ENCODE measurements around the gene CDK19.
"Not testable (repeated sequence)": the region's sequence is repeated elsewhere in the genome, so short reads cannot be mapped to it uniquely, and the experiment has no call there.

CDK19 gene

DNA sequence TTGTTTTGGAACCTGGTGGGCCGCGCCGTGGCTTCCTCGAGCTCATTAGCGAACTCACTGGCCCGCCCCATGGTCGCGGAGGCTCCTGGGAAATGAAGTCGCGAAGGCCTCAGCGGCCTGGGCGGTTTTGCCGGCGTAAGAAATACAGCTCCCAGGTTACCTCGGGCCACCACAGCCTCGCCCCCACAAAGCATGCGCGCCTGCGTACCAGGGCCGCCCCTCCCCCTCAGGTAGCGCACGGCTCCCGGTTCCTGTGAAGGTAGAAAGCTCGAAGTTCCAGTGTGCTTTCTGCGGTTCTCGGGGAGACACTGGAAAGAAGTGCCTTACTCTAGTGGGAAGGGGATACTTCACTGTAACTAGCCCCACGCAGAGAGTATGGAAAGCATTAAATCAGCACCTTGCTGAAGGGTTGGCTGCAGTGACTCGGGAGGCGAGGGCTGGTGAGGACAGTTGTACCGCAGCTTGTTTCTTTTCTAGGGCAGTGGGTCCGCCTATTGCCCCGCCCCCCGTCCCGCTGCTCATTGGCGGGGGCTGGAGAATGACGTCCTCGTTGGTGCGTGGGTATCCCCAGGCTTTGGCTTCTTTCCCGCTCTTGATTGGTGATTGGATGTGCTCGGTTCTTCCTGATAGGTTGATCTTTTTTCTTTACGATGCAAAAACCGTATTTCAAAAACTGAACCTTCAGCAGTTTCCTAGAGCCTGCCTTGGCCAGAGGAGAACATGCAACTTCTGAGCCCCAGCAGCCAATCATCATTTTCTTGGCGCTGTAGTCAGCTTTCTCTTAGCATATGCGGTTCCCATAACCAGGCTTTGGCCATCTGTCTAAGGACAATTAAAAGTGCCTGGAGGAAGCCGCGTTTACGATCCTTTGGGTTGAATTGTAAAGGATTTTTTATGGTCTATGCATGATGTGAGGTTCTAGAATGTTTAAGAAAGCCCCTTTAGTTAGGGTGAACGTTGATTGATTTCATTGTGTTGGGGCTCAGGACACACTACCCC, at the start of gene CDK19:
Gene CDK19, minus strand, starts transcription at position 59 of the 999 bp plus-strand sequence. CDS start 333 bp downstream, outside the sequence.
- DNase-seq, result peak; percentile 97

DNA sequence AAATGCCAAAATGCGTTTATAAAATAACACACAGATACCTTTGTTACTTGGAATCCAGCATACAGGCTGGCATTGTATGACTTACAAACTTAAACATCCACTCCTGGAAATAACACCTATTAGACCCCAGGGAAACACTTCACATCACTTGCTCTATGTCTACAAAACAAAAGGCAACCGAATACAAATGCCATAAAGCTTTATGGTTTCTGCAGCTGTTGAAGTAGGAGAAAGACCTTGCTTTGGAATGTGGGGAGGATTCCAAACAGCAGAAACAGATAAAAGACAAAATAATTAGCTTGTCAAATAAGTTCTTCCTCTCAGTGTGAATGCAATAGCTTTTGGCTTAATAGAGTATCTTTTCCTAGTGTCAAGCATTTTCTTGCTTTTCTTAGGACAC, 49.6 kb upstream of the CDK19 start:
- no peak for DNase-seq

DNA sequence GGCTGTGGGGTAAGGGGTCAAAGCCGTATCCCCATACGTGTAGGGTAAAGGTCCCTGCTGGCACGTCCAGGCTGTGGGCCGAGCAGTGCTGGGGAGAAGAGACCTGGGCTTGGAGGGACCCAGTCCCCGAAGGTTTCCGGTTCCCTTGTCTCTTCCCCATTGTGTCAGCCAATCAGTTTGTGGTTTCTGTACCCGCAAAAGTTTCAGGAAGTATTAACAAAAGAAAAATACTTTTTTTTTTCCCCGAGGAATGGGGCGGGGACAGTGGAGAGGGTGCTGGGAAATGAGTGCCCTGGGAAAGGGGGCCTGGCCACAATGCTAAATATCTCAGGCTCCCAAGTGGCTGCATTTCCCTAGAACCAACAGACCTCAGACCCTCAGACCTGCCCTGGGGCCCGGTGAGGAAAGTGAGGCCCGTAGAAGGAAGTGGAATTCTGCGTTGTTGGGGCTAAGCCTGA, 44.1 kb upstream of the CDK19 start:
- no peak for DNase-seq

DNA sequence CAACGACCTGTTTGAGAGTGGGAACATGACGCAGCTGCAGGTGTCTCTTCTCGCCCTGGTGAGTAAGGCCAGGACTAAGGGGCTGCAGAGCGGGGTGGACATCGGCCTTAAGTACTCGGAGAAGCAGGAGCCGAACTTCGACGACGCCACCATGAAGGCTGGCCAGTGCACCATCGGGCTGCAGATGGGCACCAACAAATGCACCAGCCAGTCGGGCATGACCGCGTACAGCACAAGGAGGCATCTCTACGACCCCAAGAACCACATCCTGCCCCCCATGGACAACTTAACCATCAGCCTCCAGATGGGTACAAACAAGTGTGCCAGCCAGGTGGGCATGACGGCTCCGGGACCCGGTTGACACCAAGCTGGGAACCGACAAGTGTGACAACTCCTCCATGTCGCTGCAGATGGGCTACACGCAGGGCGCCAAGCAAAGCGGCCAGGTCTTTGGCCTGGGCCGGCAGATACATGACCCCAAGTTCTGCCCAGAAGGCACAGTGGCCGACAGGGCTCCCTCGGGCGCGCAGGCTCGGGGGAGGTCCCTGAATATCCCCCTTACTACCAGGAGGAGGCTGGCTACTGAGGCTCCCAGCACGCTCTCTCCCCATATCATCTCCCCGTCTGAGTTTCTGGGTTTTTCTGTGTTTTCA, 43.4 kb upstream of the CDK19 start:
- DNase-seq, result no peak

DNA sequence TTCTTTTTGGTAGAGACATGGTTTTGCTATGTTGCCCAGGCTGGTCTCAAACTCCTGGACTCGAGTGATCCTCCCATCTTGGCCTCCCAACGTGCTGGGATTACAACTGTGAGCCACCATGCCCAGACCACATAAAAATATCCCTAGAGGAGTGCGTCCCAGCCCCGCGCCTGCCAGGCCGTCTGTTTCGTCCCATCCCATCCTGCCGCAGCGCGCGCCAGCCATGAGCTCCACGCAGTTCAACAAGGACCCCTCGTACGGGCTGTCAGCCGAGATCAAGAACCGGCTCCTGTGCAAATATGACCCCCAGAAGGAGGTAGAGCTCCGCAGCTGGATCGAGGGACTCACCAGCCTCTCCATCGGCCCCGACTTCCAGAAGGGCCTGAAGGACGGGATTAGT, 42.7 kb upstream of the CDK19 start:
- DNase-seq, result no peak

DNA sequence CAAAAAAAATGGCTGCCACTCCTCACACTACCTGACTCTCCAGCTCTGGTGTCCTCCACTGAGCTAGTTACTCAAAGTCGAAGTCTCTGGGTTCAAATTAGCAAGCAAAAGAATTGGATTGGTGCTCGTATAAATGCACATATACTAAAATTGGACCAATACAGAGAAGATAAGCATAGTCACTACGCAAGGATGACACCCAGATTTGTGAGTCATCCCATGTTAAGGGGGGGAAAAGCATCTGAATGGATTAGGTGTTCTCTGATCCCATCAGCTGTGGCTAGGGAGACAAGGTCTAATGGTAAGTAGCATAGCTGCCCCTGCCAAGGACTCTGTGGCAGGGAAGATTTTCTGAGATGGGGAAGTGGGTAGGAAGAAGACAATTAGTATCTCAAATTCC, 41.0 kb upstream of the CDK19 start:
- DNase-seq, result no peak

DNA sequence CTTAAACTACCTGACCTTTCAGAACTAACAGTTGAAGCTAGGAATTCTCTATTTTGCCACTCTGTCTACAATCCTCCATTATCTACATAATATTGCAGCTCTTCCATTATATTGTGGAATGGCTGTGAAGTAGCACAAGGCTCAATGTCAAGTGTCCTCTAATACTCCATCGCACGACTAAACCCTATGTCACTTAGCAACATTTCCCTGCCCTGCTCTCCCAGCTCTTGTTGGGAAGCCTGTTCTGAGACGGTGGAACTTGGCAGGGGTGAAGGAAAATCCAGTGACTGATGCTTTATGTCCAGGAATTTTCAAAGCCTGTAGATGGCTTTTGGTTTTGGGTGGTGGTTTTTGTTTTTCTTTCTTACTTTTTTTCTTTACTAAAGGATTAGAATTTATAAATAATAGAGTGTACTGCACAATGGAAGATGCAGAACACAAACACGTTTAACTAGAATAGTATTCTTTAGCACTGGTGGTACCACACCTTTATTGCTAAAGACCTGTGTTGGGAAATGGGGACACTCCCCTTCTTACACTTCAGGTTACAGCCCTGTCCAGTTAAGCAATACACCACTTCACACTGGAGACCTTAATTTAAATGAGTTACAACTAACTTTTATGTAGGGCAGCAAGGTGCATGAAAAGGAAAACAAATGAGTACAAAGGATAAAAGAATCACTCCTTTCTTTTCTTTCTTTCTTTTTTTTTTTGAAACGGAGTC, 38.6 kb upstream of the CDK19 start:
- no peak for DNase-seq

DNA sequence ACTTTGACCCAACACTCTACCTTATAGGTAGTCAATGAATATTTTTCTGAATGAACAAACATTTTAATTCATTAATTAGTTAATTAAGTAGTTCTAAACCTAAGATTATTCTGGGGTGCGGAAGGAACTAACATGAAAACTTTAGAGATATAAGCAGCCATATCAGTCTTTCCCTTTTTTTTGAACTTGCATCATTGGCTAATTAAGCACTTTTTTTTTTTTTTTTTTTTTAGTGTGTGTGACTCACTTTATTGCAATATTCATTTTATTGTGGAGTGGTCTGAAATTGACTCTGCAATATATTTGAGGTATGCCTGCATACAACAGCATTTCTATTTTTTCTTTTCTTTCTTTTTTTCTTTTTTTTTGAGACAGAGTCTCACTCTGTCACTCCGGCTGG, 37.5 kb upstream of the CDK19 start:
- DNase-seq, result no peak

DNA sequence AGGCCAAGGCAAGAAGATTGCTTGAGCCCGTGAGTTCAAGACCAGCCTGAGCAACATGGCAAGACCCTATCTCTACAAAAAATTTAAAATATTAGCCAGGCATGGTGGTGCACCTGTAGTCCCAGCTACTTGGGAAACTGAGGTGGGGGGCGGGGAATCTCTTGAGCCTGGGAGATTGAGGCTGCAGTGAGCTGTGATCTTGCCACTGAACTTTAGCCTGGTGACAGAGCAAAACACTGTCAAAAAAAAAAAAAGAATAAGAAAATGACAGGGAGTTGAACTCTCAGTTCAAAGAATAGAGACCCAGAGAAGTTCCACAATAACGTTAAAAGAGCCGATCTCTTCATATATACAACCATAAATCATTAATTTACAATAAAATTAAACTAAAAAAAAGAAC, 34.5 kb upstream of the CDK19 start:
- DNase-seq, result no peak

DNA sequence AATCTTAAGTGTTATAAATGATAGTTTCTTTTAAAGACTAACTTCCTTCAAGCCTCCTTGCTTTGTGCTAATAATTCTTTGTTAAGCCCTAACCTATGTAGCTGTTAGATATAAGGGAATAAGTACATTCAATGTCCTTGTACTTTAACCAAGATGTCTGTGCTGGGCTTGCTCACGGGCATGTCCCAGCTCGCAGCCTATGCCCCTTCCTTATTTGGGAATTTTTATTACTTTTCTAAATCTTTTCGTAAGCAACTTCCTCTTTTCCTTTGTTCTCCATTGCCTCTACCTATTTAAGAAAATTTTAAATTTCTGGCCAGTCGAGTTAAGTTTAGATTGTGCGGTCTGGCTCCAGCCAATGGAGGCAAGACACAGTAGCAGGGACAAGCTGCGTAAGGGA, 26.0 kb upstream of the CDK19 start:
- no peak for DNase-seq

DNA sequence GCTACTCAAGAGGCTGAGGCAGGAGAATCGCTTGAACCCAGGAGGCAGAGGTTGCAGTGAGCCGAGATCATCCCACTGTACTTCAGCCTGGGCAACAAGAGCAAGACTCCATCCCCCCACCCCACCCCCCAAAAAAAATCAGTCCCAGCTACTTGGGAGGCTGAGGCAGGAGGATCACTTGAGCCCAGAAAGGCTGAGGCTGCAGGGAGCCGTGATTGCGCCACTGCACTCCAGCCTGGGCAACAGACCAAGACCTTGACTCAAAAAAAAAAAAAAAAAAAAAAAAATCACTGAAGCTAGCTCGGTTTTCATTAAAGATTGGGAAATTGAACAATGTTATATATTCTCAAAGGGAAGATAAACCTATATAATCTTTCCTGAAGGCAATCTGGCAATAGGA, 20.5 kb upstream of the CDK19 start:
- not testable (repeated sequence) for DNase-seq

DNA sequence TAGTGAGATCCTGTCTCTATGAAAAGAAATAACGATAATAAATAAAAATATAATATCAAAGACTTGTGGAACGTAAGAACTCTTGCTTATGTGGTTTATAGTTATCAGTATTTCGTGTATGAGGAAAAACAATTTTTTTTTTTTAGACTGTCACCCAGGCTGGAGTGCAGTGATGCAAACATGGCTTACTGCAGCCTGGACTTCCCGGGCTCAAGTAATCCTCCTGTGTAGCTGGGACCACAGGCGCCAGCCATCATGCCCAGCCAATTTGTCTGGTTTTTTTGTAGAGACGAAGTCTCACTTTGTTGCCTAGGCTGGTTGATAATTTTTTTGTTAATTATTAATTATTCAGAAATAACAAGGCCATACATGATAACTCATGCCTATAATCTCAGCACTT, 18.6 kb upstream of the CDK19 start:
- no peak for DNase-seq

DNA sequence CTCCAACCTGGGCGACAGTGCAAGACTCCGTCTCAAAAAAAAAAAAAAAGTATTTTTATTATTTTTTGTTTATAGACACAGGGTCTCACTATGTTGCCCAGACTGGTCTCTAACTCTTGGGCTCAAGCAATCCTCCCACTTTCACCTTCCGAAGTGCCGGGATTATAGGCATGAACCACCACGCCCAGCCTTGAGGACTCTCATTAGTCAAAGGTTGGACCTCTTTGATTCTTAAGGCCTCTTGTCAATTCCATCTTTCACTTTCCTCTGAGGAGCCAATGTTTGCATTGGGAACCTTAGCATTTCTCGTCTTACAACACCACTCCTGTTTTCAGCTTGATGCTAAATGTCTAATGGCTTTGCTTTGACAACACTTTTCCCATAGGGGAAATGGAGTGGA, 16.1 kb upstream of the CDK19 start:
- no peak for DNase-seq

DNA sequence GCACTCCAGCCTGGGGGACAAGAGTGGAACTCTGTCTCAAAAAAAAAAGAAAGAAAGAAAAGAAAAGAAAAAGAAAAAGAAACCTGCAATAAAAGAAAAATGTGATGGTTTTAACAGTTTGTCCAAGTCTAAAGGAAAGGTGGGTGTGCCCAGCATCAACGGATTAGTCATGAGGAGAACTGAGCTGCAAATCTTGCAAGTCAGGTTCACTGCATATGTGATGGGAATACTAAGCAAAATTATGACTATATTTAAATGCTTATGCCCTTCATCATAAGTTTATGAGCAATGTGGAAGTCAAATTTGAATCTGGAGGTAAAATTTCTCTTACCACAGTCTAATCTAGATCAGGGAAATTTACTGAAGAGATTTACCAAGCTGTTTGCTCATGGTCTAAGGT, 13.1 kb upstream of the CDK19 start:
- DNase-seq, result no peak

DNA sequence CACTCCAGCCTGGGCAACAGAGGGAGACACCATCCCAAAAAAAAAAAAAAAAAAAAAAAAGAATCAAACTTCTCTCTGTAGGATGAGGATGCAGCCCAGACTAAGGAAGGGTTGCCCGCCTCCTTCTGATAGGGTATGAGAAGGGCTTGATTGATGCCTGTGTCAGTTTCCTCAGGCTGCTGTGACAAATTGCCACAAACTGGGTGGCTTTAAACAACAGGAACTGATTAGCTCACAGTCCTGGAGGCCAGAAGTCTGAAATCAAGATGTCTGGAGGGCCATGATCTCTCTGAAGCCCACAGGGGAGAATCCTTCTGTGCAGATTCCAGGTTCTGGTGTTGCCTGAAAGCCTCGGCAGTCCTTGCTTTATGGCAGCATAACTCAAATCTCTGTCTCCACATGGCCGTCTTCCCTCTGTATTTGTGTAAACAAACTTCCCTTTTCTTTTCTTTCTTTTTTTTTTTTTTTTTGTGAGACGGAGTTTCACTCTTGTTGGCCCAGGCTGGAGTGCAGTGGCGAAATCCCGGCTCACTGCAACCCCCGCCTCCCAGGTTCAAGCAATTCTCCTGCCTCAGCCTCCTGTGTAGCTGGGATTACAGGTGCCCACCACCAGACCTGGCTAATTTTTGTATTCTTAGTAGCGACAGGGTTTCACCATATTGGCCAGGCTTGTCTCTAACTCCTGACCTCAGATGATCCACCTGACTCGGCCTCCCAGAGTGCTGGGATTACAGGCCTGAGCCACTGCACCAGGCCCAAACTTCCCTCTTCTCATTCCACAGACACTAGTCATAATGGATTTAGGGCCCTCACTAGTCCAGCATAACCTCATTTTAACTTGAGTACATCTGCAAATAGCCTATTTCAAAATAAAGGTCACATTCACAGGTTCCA, 11.2 kb upstream of the CDK19 start:
- DNase-seq, result no peak

DNA sequence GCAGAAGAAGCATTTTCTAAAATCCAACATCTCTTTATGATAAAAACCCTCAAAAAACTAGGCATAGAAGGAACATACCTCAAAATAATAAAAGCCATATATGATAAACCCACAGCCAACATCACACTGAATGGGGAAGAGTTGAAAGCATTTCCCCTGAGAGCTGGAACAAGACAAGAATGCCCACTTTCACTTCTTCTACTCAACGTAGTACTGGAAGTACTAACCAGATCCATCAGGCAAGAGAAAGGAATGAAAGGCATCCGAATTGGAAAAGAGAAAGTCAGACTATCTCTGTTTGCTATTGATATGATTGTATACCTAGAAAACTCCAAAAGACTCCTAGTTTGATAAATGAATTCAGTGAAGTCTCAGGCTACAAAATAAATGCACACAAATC, 7.9 kb upstream of the CDK19 start:
- no peak for DNase-seq

DNA sequence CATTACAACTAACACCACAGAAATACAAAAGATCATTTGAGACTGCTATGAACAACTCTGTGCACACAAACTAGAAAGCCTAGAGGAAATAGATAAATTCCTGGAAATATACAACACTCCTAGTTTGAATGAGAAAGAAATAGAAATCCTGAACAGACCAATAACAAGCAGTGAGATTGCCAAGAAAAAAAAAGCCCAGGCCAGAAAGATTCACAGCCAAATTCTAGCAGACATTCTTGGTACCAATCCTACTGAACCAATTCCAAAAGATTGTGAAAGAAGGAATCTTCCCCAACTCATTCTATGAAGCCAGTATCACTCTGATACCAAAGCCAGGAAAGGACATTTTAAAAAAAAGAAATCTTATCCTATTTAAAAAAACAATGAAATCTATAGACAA, 7.0 kb upstream of the CDK19 start:
- no peak for DNase-seq

DNA sequence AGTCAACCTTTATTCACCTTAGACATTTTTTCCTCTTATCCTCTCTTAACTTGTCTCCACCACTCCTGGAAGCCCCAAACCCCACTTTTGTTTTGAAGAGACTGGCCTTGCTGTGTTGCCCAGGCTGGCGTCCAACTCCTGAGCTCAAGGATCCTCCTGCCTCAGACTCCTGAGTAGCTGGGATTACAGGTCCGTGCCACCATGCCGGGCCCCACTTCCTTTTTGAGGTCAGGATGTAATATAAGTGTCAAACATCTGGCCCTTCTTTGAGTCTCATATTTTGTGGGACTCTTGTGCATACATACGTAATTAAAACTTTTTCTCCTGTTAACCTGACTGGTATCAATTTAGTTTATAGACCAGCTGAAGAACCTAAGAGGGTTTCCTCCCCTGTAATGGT, 1.4 kb upstream of the CDK19 start:
- no peak for DNase-seq

DNA sequence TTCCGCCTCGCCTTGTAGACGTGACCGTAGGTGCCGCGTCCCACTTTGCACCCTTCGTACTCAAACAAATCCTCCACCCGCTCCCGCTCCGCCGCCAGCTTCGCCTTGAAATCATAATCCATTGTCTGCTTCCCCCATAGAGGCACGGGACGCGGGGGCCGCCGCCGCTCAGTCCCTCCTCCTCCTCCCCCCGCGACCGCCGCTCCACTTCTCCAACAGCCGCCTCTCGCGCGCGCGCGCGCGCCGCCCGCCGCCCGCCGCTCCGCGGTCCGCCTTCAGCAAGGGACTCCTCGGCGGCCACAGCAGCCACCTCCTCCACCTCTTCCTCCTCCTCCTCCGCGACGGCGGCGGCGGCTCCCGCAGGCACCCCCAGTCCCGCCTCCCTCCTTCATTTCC, 256 bp downstream of the CDK19 start:
- DNase-seq, result no peak

DNA sequence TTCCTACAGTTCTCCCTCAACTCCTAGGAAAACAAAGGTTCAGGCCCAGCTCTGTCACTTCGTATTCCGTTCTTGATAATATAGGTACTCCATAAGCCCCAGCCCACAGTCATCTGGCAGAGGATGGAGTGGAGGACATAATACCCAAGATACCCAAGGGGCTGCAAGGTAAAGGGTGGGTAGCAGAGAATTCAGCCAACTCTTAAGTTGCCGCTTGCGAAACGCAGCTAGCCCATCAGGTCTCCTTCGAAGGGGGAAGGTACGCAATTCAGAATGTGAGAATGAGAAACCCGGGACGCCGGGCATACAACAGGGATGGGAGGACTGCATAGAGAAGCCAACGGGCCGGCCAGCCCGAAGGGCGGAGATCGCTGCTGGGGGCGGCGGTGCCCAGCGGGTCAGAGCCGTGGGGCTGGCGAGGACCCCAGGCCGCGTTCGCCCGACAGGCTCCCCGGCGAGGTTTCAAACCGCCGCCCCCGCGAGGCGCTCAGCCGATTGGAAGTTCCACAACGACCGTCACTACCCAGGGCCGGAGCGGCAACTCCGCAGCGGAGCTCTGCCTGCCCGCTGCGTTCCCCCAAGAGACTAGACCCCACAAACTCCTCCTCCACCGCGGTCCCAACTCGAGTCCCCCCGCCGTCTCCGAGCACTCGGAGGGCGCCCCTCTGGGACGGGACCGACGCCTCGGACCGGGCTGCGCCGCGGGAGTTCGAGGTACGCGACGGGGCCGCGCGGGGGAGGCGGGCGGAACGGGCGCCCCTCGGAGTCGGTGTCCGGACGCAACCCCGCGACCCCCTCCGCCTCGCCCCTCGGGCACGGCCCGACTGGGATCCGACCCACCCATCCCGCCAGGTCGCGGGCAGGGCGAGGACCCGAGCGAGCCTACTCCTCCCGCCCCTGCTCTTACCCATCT, 911 bp downstream of the CDK19 start:
- peak; percentile 64 for DNase-seq
